A549 (cell line): ENCODE data around the gene UNKL. TPM values are rescaled to one million over a fixed set of nuclear protein-coding genes. Genes with fewer than 3 reads are reported as not detected.
A peak's percentile ranks its signal among the peaks of the same experiment; 100 is the strongest.

ENCODE experiments used
- ATAC-seq, 2 experiments: fragments of 200-7000 bp in 1 of 2; fragments of >200 bp in 1 of 2; cut with Nextera tagmentation in 1 of 2; cut with Tn5 transposase in 1 of 2; 3 replicates each; pipeline versions ENCODE4 v1.8.0 to v1.9.1; 2018 to 2020; ENCODE audit warnings: mild to moderate bottlenecking in 1 of 2, moderate library complexity in 1 of 2
- CTCF ChIA-PET: fragments of 300-600 bp; sonication (Branson Sonifier 250); formaldehyde crosslinking; extraction: SDS; loops from one replicate; lab custom pipeline; 2021; ENCODE audit warnings: antibody characterized with exemption, inconsistent platforms; lab: Yijun Ruan, JAX
- POLR2A ChIA-PET: fragments of 350-600 bp; formaldehyde crosslinking; extraction: SDS; loops from one replicate; lab custom pipeline; 2021; ENCODE audit warnings: antibody characterized with exemption, inconsistent platforms; lab: Yijun Ruan, JAX
- DNase-seq, 2 experiments: peaks; one replicate each; pipeline versions ENCODE4 v3.0.0 to v3.0.0-alpha.2; 2011 to 2016; ENCODE audit warnings: low read depth in 1 of 2, low spot score in 1 of 2
- FAIRE-seq: peaks from 2 replicates; lab custom pipeline; 2011; peaks lifted over from hg19 to GRCh38; lab: Jason Lieb, UNC
- H3K27ac ChIP-seq, 2 experiments: fragments of >200 bp; sonication (Bioruptor Twin); formaldehyde crosslinking; 3 replicates each; pipeline ENCODE4 v1.5.1; 2016 to 2017
- H3K4me1 ChIP-seq: fragments of >200 bp; sonication (Bioruptor Twin); formaldehyde crosslinking; 3 replicates; pipeline ENCODE4 v1.6.1; 2016
- H3K4me2 ChIP-seq: fragments of >200 bp; sonication (Bioruptor Twin); formaldehyde crosslinking; 3 replicates; pipeline ENCODE4 v1.6.1; 2016
- H3K4me3 ChIP-seq: fragments of >200 bp; sonication (Bioruptor Twin); formaldehyde crosslinking; 3 replicates; pipeline ENCODE4 v1.5.1; 2016
- H3K9me3 ChIP-seq: fragments of >200 bp; sonication (Bioruptor Twin); formaldehyde crosslinking; 3 replicates; pipeline ENCODE4 v1.6.1; 2016
- BCL3 ChIP-seq: fragments of >200 bp; sonication (Bioruptor Twin); formaldehyde crosslinking; IDR thresholded peaks from 3 replicates; pipeline ENCODE4 v1.6.1; 2016
- CBX2 ChIP-seq: fragments of 200-600 bp; sonication (generic); IDR thresholded peaks from 2 replicates; pipeline ENCODE4 v1.6.1; 2016; ENCODE audit warnings: low read depth, mild to moderate bottlenecking, borderline replicate concordance
- CEBPB ChIP-seq, 2 experiments: fragments of >200 bp in 1 of 2; sonication (Bioruptor Twin) in 1 of 2; formaldehyde crosslinking in 1 of 2; IDR thresholded peaks; 2 replicates each; pipeline ENCODE4 v1.6.1; 2012 to 2016
- CHD4 ChIP-seq: fragments of 200-600 bp; sonication (generic); IDR thresholded peaks from 2 replicates; pipeline ENCODE4 v1.6.1; 2016; ENCODE audit warnings: antibody characterized with exemption, mild to moderate bottlenecking, borderline replicate concordance
- CTCF ChIP-seq: fragments of >200 bp; sonication (Bioruptor Twin); formaldehyde crosslinking; IDR thresholded peaks from 3 replicates; pipeline ENCODE4 v1.5.1; 2016
- E2F6 ChIP-seq: IDR thresholded peaks from 2 replicates; pipeline ENCODE4 v1.6.1; 2012; ENCODE audit warnings: low read depth, borderline replicate concordance
- EP300 ChIP-seq, 2 experiments: fragments of >200 bp; sonication (Bioruptor Twin); formaldehyde crosslinking; IDR thresholded peaks; 2 replicates in 1 of 2; 3 replicates in 1 of 2; pipeline ENCODE4 v1.6.1; 2016 to 2017
- ESRRA ChIP-seq: fragments of 150-350 bp; IDR thresholded peaks from 2 replicates; pipeline ENCODE4 v1.6.1; 2014; ENCODE audit warnings: mild to moderate bottlenecking, low read length, borderline replicate concordance
- FOSB ChIP-seq: fragments of 250-450 bp; sonication (Bioruptor Pico); IDR thresholded peaks from 2 replicates; pipeline ENCODE4 v1.5.0; 2020; ENCODE audit warnings: mild to moderate bottlenecking, moderate library complexity
- HDAC2 ChIP-seq: fragments of 200-600 bp; sonication (generic); IDR thresholded peaks from 2 replicates; pipeline ENCODE4 v1.6.1; 2016
- HEYL ChIP-seq: fragments of 250-450 bp; sonication (Bioruptor Pico); IDR thresholded peaks from 2 replicates; pipeline ENCODE4 v1.8.0; 2021; ENCODE audit warnings: mild to moderate bottlenecking, moderate library complexity
- KDM5A ChIP-seq: fragments of 200-600 bp; sonication (generic); IDR thresholded peaks from 2 replicates; pipeline ENCODE4 v1.6.1; 2016; ENCODE audit warnings: antibody characterized with exemption, mild to moderate bottlenecking
- MYC ChIP-seq: IDR thresholded peaks from 2 replicates; pipeline ENCODE4 v1.6.1; 2012; ENCODE audit warnings: mild to moderate bottlenecking, inconsistent platforms, low read length, improper control_type of control experiment, borderline replicate concordance
- NR3C1 ChIP-seq: fragments of >200 bp; sonication (Bioruptor Twin); formaldehyde crosslinking; IDR thresholded peaks from 3 replicates; pipeline ENCODE4 v1.6.1; 2017
- RARB ChIP-seq: fragments of 250-450 bp; sonication (Bioruptor Pico); IDR thresholded peaks from 2 replicates; pipeline ENCODE4 v1.8.0; 2021; ENCODE audit warnings: mild to moderate bottlenecking, moderate library complexity
- REST ChIP-seq: fragments of 200-600 bp; sonication (generic); IDR thresholded peaks from 2 replicates; pipeline ENCODE4 v1.6.1; 2016; ENCODE audit warnings: antibody characterized with exemption, mild to moderate bottlenecking, moderate library complexity
- RNF2 ChIP-seq: fragments of 200-600 bp; sonication (generic); IDR thresholded peaks from 2 replicates; pipeline ENCODE4 v1.6.1; 2016; ENCODE audit warnings: low read depth, mild to moderate bottlenecking, antibody characterized with exemption, moderate library complexity, borderline replicate concordance
- SMC3 ChIP-seq: fragments of >200 bp; sonication (Bioruptor Twin); formaldehyde crosslinking; IDR thresholded peaks from 3 replicates; pipeline ENCODE4 v1.6.1; 2018; ENCODE audit warnings: inconsistent platforms
- TFCP2L1 ChIP-seq: fragments of 250-450 bp; sonication (Bioruptor Pico); IDR thresholded peaks from 2 replicates; pipeline ENCODE4 v1.5.0; 2021; ENCODE audit warnings: mild to moderate bottlenecking
- USF2 ChIP-seq: fragments of 450-650 bp; IDR thresholded peaks from 2 replicates; pipeline ENCODE4 v1.6.1; 2014; ENCODE audit warnings: antibody characterized with exemption
- ZC3H11A ChIP-seq: fragments of 450-650 bp; IDR thresholded peaks from 2 replicates; pipeline ENCODE4 v1.6.1; 2014; ENCODE audit warnings: antibody characterized with exemption, mild to moderate bottlenecking
- ZFP36 ChIP-seq: fragments of 450-650 bp; IDR thresholded peaks from 2 replicates; pipeline ENCODE4 v1.6.1; 2014; ENCODE audit warnings: borderline replicate concordance; ENCODE audit not compliant: partially characterized antibody
- ZNF302 ChIP-seq: fragments of 250-450 bp; sonication (Bioruptor Pico); IDR thresholded peaks from 2 replicates; pipeline ENCODE4 v1.9.0; 2021; ENCODE audit warnings: inconsistent platforms, mild to moderate bottlenecking, moderate library complexity
- WGBS: methylation state at CpG from one replicate; pipeline ENCODE4 v1.1.6; 2017; ENCODE audit errors: missing lambda C conversion rate; 5-methylcytosine and 5-hydroxymethylcytosine counted together
- polyA plus RNA-seq, 4 experiments: library from polyadenylated mRNA; depleted of rRNA in 3 of 4; stranded (reverse); fragments of >200 nt; fragmentation: RNase III in 1 of 4; extraction: RNeasy Plus Mini Kit Qiagen cat#74134 plus additional on column Dnase treatment in 1 of 4; gene quantifications; 2 replicates in 3 of 4; 3 replicates in 1 of 4; pipeline ENCODE4 v1.2.3, GENCODE V29; 2011 to 2017

The UNKL gene
- polyA plus RNA-seq, 2 of the 4 experiments (the other 2 are of a cell fraction): 20.7 to 37.6 TPM

GRCh38 chr16:1350691-1351090 lies 63.8 kb downstream of the UNKL start:
- TF ChIP-seq RNF2: no peak
- TF ChIP-seq MYC: no peak
- no peak for TF ChIP-seq USF2
- TF ChIP-seq CTCF: no peak
- no peak for TF ChIP-seq CHD4
- no peak for TF ChIP-seq SMC3
- TF ChIP-seq HDAC2: no peak
- no peak for TF ChIP-seq RARB (CRISPR knock-in tag)
- no peak for TF ChIP-seq CBX2
- no peak for TF ChIP-seq CEBPB (IDR thresholded peaks at IDR 0.05)
- TF ChIP-seq KDM5A: no peak
- TF ChIP-seq HEYL (CRISPR knock-in tag): no peak
- no peak for TF ChIP-seq TFCP2L1 (CRISPR knock-in tag)
- no peak for TF ChIP-seq FOSB (CRISPR knock-in tag)
- FAIRE-seq: no peak
- peak overlapping the region; percentile 94 for H3K4me3 ChIP-seq
- H3K4me1 ChIP-seq: peaks cover 13% of the 10 kb centered on the region
- 83% methylated on average over 19 of the region's 19 CpGs for WGBS
- DNase-seq: no peak
- no peaks in the 10 kb centered on the region for H3K9me3 ChIP-seq
- CTCF ChIA-PET: interaction anchor here (0.7 to 7.1 kb wide), 5 partner anchors 13 to 24 kb away, joined by 3 to 46 read pairs (median 3); no protein-coding TSS in a partner anchor
- ATAC-seq: no peak
- H3K4me2 ChIP-seq: peak overlapping the region; percentile 99
- peak overlapping the region in 1 of 2 experiments; percentile 96; a peak in 4 of 6 replicates for H3K27ac ChIP-seq
- POLR2A ChIA-PET: no interaction called here

- Histone ChIP-seq H3K9me3 (no peaks in the 10 kb centered on the region), H3K27ac (no peak overlapping the region), H3K4me1 (peaks cover 10% of the 10 kb centered on the region), H3K4me3 (no peak overlapping the region), H3K4me2 (no peak overlapping the region)
- no peak for ATAC-seq
- no peak for DNase-seq
- ChIA-PET POLR2A (no interaction called here), CTCF (interaction anchor here (1.3 to 9.4 kb wide), 4 partner anchors 13 to 25 kb away, joined by 3 to 78 read pairs (median 24); no protein-coding TSS in a partner anchor)
- FAIRE-seq: no peak
- TF ChIP-seq ZC3H11A (no peak), ESRRA (no peak), NR3C1 (no peak), ZNF302 (no peak), EP300 (IDR thresholded peaks at IDR 0.05) (no peak), USF2 (no peak), REST (no peak), CTCF (no peak), ZFP36 (no peak), BCL3 (no peak), E2F6 (no peak)
- WGBS: 93% methylated on average over 14 of the region's 17 CpGs
Observed at GRCh38 chr16:1349951-1350350, 64.6 kb downstream of the UNKL start.
